GM19023 (cell line): ENCODE measurements around the gene HOXA6.

Experiments
- ATAC-seq: cut with Tn5 transposase; IDR thresholded peaks from one replicate; pipeline ENCODE4 v1.9.1; 2021; ENCODE audit warnings: mild to moderate bottlenecking, moderate library complexity; ENCODE audit not compliant: unreplicated experiment

The HOXA6 gene

GRCh38 chr7:27124902-27125689 is 22.5 kb downstream of the HOXA6 start:
- ATAC-seq = no peak

GRCh38 chr7:27124096-27124901 is 23.3 kb downstream of the HOXA6 start:
- no peak for ATAC-seq

- ATAC-seq = no peak
Measured at GRCh38 chr7:27123477-27124053, 24.0 kb downstream of the HOXA6 start.

- no peak for ATAC-seq
Measured at GRCh38 chr7:27123007-27123476, 24.5 kb downstream of the HOXA6 start.

GRCh38 chr7:27122077-27122910 is 25.3 kb downstream of the HOXA6 start:
- ATAC-seq = no peak

GRCh38 chr7:27121684-27122076 is 25.9 kb downstream of the HOXA6 start:
- ATAC-seq = no peak

GRCh38 chr7:27119412-27119911 is 28.1 kb downstream of the HOXA6 start:
- ATAC-seq = no peak

GRCh38 chr7:27118580-27118979 is 29.0 kb downstream of the HOXA6 start:
- no peak for ATAC-seq

- ATAC-seq = no peak
Measured at GRCh38 chr7:27117887-27118491, 29.6 kb downstream of the HOXA6 start.

- no peak for ATAC-seq
Measured at GRCh38 chr7:27116962-27117886, 30.4 kb downstream of the HOXA6 start.

- ATAC-seq = no peak
Measured at GRCh38 chr7:27116031-27116961, 31.3 kb downstream of the HOXA6 start.

- no peak for ATAC-seq
Measured at GRCh38 chr7:27115221-27116026, 32.1 kb downstream of the HOXA6 start.

- ATAC-seq = no peak
Measured at GRCh38 chr7:27114881-27115220, 32.7 kb downstream of the HOXA6 start.

GRCh38 chr7:27113991-27114769 is 33.4 kb downstream of the HOXA6 start:
- ATAC-seq = no peak

- no peak for ATAC-seq
Measured at GRCh38 chr7:27112955-27113949, 34.3 kb downstream of the HOXA6 start.
